Muscle of leg (tissue), 11 donors: Measurements from ENCODE around the gene CPA4. TPM values are rescaled to one million over a fixed set of nuclear protein-coding genes. Genes with fewer than 3 reads are reported as not detected.

Experiments
- DNase-seq: peaks from one replicate; pipeline ENCODE4 v3.0.0; 2013
- H3K27ac ChIP-seq: one replicate; pipeline ENCODE4 v1.5.1; 2013; ENCODE audit warnings: mild to moderate bottlenecking, low read length, control low read depth
- H3K27me3 ChIP-seq: one replicate; pipeline ENCODE4 v1.6.1; 2013; ENCODE audit warnings: low read length; ENCODE audit not compliant: control insufficient read depth, insufficient read depth
- H3K36me3 ChIP-seq: one replicate; pipeline ENCODE4 v1.6.1; 2013; ENCODE audit warnings: low read length; ENCODE audit not compliant: control insufficient read depth, insufficient read depth
- H3K4me1 ChIP-seq: one replicate; pipeline ENCODE4 v1.6.1; 2013; ENCODE audit warnings: low read length; ENCODE audit not compliant: control insufficient read depth, insufficient read depth
- H3K4me3 ChIP-seq: one replicate; pipeline ENCODE4 v1.5.1; 2013; ENCODE audit warnings: low read length, control low read depth
- H3K9me3 ChIP-seq: replicated peaks from 2 replicates; pipeline ENCODE4 v1.6.1; 2013; ENCODE audit warnings: low read depth, low read length; ENCODE audit not compliant: control insufficient read depth
- WGBS: methylation state at CpG from one replicate; pipeline ENCODE4 v1.1.5; 2013; ENCODE audit warnings: missing lambda C conversion rate; ENCODE audit not compliant: insufficient coverage; 5-methylcytosine and 5-hydroxymethylcytosine counted together
- polyA plus RNA-seq, 8 donors: library from polyadenylated mRNA; unstranded; fragments of 120-200 nt; gene quantifications; one replicate each; pipeline versions ENCODE4 v1.2.1 to v1.2.3, GENCODE V29; 2013; ENCODE audit warnings: inconsistent platforms in 1 of 8, low replicate concordance in 1 of 8; ENCODE audit not compliant: insufficient read length in 8 of 8, insufficient read depth in 1 of 8
- total RNA-seq: library from RNA; stranded (reverse); fragments of 120-200 nt; gene quantifications from one replicate; pipeline ENCODE4 v1.2.4, GENCODE V29; 2013

Gene CPA4
- total and polyA plus RNA-seq, 9 donors = 0.87 to 3.1 (median 1.3) TPM

- H3K27me3 ChIP-seq = no peaks in the 10 kb centered on the region
- no peaks in the 10 kb centered on the region for H3K36me3 ChIP-seq
- no peak overlapping the region for H3K4me3 ChIP-seq
- no CpG with 5 or more reads among the region's 3 CpGs for WGBS
- no peak for DNase-seq
- peaks cover 4% of the 10 kb centered on the region for H3K9me3 ChIP-seq
- H3K4me1 ChIP-seq = peaks cover 33% of the 10 kb centered on the region
- no peak overlapping the region for H3K27ac ChIP-seq
Observed at GRCh38 chr7:130342701-130343380, 49.9 kb downstream of the CPA4 start.

GRCh38 chr7:130344271-130344866 lies 51.4 kb downstream of the CPA4 start, which contains the start of gene CPA5:
TSS of gene CPA5 (plus strand) at chr7:130344816. CDS start at chr7:130346486, 1,670 bp downstream.
- peaks cover 33% of the 10 kb centered on the region for H3K4me1 ChIP-seq
- H3K4me3 ChIP-seq = no peak within 1 kb of the TSS
- H3K36me3 ChIP-seq = no peaks in the 10 kb centered on the region
- peak within 1 kb of the TSS; percentile 96 for H3K27ac ChIP-seq
- no peaks in the 10 kb centered on the region for H3K27me3 ChIP-seq
- no peak for DNase-seq
- 100% methylated on average over 1 of the region's 5 CpGs for WGBS
- H3K9me3 ChIP-seq = peaks cover 4% of the 10 kb centered on the region

- H3K27me3 ChIP-seq = no peaks in the 10 kb centered on the region
- H3K36me3 ChIP-seq = no peaks in the 10 kb centered on the region
- H3K4me1 ChIP-seq = peaks cover 39% of the 10 kb centered on the region
- peak; percentile 92 for DNase-seq
- peaks cover 4% of the 10 kb centered on the region for H3K9me3 ChIP-seq
- WGBS = 7% methylated on average over 3 of the region's 8 CpGs
- peak overlapping the region; percentile 96 for H3K27ac ChIP-seq
- no peak overlapping the region for H3K4me3 ChIP-seq
Observed at GRCh38 chr7:130345136-130345535, 52.2 kb downstream of the CPA4 start.

DNA sequence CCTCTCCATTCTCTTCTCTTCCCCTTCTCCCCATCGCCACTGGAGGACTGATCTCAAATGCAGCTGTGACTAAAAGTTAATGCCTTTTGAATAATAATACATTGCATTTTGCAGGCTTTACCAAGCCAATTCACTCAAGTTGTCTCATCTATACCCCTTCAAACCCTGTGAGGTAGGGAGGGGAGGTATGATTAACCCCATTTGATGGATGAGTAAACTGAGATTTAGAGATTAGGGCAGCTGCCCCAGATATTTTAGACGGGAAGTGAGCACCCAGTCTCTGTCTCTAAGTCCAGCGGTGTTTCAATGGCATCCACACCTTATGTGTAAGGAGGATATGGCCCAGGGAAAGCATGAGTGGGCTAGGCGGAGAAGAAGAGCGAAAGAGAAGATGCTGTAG lies 52.8 kb downstream of the CPA4 start:
- Histone ChIP-seq H3K4me1 (peaks cover 44% of the 10 kb centered on the region), H3K9me3 (peaks cover 4% of the 10 kb centered on the region), H3K36me3 (no peaks in the 10 kb centered on the region), H3K4me3 (no peak overlapping the region), H3K27me3 (no peaks in the 10 kb centered on the region), H3K27ac (peak overlapping the region; percentile 96)
- 75% methylated on average over 4 of the region's 5 CpGs for WGBS
- no peak for DNase-seq

GRCh38 chr7:130346177-130346905 lies 53.4 kb downstream of the CPA4 start:
- Histone ChIP-seq H3K36me3 (no peaks in the 10 kb centered on the region), H3K27ac (peak overlapping the region; percentile 96), H3K9me3 (peaks cover 4% of the 10 kb centered on the region), H3K4me1 (peaks cover 51% of the 10 kb centered on the region), H3K4me3 (no peak overlapping the region), H3K27me3 (no peaks in the 10 kb centered on the region)
- no peak for DNase-seq
- 72% methylated on average over 9 of the region's 10 CpGs for WGBS

- Histone ChIP-seq H3K27ac (no peak overlapping the region), H3K36me3 (no peaks in the 10 kb centered on the region), H3K4me3 (no peak overlapping the region), H3K9me3 (no peaks in the 10 kb centered on the region), H3K27me3 (no peaks in the 10 kb centered on the region), H3K4me1 (peaks cover 57% of the 10 kb centered on the region)
- 93% methylated on average over 3 of the region's 12 CpGs for WGBS
- DNase-seq = no peak
Observed at GRCh38 chr7:130346941-130347340, 54.0 kb downstream of the CPA4 start.

DNA sequence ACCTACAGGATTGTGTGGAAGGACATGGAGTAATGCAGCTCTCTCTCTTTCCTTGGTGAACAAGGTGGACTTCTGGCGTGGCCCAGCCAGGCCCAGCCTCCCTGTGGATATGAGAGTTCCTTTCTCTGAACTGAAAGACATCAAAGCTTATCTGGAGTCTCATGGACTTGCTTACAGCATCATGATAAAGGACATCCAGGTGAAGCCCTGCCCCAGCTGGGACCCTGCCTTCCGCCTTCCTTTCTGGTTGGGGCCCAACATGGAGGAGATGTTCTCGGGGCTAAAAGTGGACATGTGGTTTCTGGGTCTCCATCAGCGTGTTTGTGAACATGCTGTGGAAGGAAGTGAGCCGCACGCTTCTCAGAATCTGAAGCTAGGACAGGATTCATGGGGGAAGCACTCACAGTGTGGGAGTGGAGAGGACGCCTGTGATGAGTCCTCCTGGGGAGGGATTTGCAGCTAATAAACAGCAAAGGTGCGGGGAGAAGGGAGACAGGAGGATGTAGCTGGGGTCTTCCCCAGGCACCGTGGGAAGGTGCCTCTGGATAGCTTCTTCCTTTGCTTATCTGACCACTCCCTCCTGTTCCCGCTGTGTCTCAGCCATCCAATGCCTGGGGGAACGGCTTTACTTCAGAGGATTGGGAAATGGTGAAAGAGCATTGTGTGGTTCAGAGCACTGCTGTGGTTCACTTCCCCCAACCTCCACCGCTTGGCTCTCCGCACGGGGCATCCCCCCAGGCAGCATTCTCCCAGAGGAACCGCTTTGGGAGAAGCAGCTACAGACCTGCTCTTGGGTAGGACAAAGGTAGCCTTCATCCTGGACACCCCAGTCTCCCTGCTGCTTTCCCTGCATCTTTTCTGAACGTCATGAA lies 57.2 kb downstream of the CPA4 start:
- Histone ChIP-seq H3K36me3 (no peaks in the 10 kb centered on the region), H3K27ac (peak overlapping the region; percentile 92), H3K27me3 (no peaks in the 10 kb centered on the region), H3K4me3 (no peak overlapping the region), H3K4me1 (peaks cover 73% of the 10 kb centered on the region), H3K9me3 (no peaks in the 10 kb centered on the region)
- WGBS = 37% methylated on average over 8 of the region's 16 CpGs
- DNase-seq = no peak

- peak overlapping the region; percentile 92 for H3K27ac ChIP-seq
- peak; percentile 95 for DNase-seq
- 5% methylated on average over 10 of the region's 20 CpGs for WGBS
Observed at GRCh38 chr7:130350945-130351790, 58.2 kb downstream of the CPA4 start.

DNA sequence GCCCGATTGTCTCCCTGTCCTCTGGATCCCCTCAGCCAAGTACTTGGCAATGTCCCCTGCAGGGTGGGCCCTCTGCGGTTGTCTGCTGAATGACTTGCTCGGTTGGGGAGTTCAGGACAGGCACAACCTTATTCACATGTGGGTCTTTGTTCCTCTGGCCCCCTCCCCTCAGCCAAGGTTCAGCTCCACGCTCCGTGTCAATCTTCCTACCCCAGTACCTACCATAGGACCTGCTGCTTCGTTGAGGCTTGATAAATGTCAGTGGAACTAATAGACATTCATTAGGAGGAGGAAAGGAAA lies 58.8 kb downstream of the CPA4 start:
- Histone ChIP-seq H3K4me3 (no peak overlapping the region), H3K9me3 (no peaks in the 10 kb centered on the region), H3K27ac (peak overlapping the region; percentile 92), H3K27me3 (no peaks in the 10 kb centered on the region), H3K36me3 (no peaks in the 10 kb centered on the region), H3K4me1 (peaks cover 73% of the 10 kb centered on the region)
- WGBS = 20% methylated on average over 1 of the region's 6 CpGs
- DNase-seq = no peak

More at GRCh38 chr7:130350945-130351790, 58.2 kb downstream of the CPA4 start:
- no peaks in the 10 kb centered on the region for H3K36me3 ChIP-seq
- no peaks in the 10 kb centered on the region for H3K27me3 ChIP-seq
- no peaks in the 10 kb centered on the region for H3K9me3 ChIP-seq
- no peak overlapping the region for H3K4me3 ChIP-seq
- peaks cover 73% of the 10 kb centered on the region for H3K4me1 ChIP-seq
